GM19397 (cell line): ENCODE data around the gene B3GNT4.
"Not testable (repeated sequence)": the region's sequence is repeated elsewhere in the genome, so short reads cannot be mapped to it uniquely, and the experiment has no call there.

ENCODE experiments used
- ATAC-seq: cut with Tn5 transposase; IDR thresholded peaks from one replicate; pipeline ENCODE4 v1.9.1; 2021; ENCODE audit warnings: mild to moderate bottlenecking, moderate library complexity; ENCODE audit not compliant: unreplicated experiment

B3GNT4 gene

DNA sequence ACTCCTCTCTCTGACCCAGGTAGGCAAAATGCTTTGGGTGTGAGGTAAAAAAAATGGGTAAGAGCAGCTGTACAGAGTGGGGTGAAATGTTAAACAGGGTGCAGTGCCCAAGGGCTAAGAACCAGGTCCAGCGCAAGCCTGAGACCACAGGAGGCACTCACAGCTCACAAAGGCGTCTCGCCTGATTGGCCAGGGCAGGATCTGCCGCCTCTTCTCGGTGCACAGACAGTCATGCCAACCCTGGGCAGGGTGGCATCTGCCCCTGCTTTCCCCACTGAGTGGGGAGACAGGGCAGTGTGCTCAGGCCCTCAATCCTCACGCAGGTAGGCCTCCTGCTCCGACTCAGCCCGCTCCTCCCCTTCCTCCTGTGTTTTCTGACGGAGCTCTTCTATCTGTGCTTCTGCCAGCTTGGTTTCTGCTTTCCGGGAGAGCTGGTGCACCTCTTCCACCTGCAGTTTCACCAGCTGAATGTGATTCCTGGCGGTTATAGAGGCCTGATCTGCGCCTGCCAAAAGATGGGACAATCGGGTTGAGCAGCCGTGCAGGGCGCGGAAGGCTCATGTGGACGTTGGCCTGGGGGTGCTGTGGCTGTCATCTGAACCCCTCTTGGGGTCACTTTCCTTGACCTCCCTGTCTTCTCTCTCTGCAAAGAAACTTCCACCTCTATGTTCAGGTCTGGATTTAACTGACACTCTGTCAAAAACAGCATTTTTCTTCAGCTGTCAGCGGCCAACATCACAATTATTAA is 4.7 kb downstream of the B3GNT4 start:
- no peak for ATAC-seq

- no peak for ATAC-seq
Measured at GRCh38 chr12:122215771-122216170, 12.3 kb downstream of the B3GNT4 start.

GRCh38 chr12:122216445-122216844 is 12.9 kb downstream of the B3GNT4 start:
- ATAC-seq = no peak

- peak; percentile 94 for ATAC-seq
Measured at GRCh38 chr12:122225683-122226365, 22.3 kb downstream of the B3GNT4 start, which contains the start of gene DIABLO. TSS of gene DIABLO (minus strand) at chr12:122226052. CDS start at chr12:122226014, 38 bp downstream.

DNA sequence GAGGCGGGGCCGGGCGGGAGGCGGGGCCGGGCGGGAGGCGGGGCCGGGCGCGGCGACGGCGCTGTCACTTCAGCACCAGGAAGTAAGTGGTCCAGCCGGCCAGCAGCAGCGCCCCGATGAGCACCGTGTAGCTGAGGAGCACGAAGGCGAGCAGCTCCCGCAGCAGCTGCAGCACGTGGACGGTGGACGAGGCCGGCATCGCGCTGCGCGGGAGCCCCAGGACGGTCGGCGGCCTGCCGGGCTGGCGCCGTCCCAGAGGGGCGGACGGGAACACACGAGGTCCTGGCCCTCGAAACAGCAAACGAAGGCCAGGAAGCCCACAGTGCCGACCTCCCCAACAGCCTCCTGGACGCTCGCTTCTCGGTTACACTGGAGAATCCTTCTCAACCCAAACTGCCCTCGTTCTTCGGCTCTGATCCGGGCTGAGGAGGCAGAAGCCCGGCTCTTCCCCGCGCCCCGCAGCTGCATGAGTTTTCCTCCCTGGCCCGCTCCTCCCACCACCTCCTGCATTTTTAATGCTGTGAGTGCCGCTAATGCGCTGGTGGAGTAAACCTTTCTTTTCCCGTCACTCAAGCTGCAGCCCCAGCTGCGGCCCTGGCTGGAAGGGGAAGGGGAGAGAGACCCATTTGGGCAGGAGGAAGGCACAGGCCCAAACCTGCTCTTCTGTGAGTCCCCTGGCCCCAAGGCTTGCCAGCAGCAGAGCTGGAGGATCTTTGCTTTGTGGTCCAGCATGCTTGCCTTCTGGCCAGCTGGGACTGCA is 23.0 kb downstream of the B3GNT4 start:
- no peak for ATAC-seq

DNA sequence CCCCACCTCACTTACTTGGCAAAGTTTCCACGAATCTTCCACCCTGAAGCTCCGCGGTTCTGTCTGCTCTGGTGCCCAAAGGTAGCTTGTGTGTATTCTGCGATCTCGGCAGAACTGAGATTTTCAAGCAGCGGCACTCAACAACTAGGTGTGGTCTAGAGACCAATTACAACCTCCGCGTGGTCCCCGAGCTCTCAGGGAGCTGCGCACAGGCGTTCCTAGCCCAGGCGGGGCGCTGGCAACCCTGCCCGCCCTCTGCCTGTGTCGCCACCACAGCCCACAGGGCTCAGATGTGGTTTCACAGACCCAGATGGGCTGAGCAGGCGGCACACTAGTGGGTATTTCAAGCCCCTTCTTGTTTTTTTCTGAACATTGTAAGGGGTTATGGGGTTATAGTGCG is 23.8 kb downstream of the B3GNT4 start:
- ATAC-seq = no peak

DNA sequence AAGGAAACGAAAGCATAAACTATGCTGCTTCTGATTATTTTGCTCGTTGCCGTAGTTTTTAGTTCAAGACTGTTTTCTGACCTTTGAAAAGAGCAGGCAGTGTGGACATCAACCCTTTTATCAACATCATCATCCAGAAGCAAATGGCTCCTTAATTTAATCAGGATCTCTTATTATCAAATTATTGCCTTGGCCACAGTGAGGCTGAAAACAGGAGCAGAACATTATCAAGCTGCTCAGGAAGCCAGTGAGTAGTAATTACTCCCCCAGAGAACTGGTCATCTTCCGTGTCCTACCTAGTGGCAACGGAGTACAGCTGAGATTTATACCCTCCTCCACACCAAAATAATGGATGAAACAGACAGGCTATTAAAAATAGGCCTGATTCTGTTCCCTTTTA is 24.6 kb downstream of the B3GNT4 start:
- no peak for ATAC-seq

DNA sequence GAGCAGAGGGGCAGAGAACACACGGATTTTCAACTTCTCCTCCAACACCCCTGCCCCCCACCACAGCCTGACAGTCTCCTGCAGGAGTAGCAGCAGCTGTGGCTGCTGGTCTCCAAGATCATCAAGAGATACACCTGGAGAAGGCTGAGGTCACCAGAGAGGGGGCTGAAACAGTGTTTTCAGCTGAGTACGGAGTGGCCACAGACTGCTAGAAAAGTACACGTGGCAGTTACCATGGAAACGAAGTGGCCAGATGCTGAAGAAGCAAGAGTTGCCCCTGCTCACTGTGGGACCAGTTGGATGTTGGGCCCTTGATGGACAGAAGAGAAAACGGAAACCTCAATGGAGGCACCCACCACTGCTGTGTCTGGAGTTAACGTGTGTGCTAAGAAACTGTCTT is 27.3 kb downstream of the B3GNT4 start:
- ATAC-seq = no peak

GRCh38 chr12:122232691-122233090 is 29.2 kb downstream of the B3GNT4 start:
- no peak for ATAC-seq

- no peak for ATAC-seq
Measured at GRCh38 chr12:122235741-122236140, 32.2 kb downstream of the B3GNT4 start.

DNA sequence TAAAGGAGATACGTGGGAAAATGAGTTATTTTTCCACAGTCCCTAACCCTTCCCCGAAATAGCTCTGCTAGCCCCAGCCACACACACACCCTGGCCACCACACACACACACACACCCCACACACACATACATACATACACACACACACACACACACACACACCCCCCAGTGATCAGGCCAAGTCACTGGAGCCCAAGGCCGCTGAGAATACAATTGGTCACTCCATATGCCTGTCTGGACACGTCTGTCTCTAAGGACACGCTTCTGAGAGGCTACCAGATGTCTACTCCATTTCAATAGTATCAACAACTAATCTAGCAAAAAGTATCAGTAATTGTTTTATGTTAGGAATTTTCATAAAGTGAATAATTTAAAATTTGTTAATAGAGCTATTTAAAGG is 35.4 kb downstream of the B3GNT4 start:
- no peak for ATAC-seq

DNA sequence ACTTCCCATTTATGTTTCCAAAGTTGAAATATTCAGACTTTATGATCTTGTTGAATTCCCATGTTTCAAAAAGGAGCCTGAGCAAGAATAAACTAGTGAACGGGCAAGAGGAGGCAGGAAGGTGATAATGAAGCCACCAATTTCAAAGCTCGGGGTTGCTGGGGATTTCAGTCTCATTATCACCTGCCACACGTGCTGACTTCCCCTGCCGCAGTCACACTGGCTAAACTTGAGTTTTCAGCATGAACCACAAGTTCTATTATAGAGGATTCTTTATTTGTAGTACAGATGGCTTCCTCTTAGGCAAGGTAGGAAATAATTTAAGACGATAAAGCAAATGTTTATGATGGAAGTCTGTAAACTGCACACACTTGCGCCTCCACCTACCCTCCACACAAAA is 40.5 kb downstream of the B3GNT4 start:
- no peak for ATAC-seq

GRCh38 chr12:122244565-122245371 is 41.3 kb downstream of the B3GNT4 start:
- ATAC-seq = no peak

GRCh38 chr12:122245553-122245952 is 42.0 kb downstream of the B3GNT4 start:
- ATAC-seq = no peak

- no peak for ATAC-seq
Measured at GRCh38 chr12:122250047-122250446, 46.5 kb downstream of the B3GNT4 start.

- ATAC-seq = no peak
Measured at GRCh38 chr12:122250536-122250935, 47.0 kb downstream of the B3GNT4 start.

- ATAC-seq = not testable (repeated sequence)
Measured at GRCh38 chr12:122258462-122258861, 55.0 kb downstream of the B3GNT4 start.
